HG02798 (cell line): ENCODE results near the gene MCOLN1.

Experiments
- ATAC-seq: cut with Tn5 transposase; IDR thresholded peaks from one replicate; pipeline ENCODE4 v1.9.1; 2021; ENCODE audit warnings: mild to moderate bottlenecking; ENCODE audit not compliant: unreplicated experiment, poor library complexity

MCOLN1 gene

DNA sequence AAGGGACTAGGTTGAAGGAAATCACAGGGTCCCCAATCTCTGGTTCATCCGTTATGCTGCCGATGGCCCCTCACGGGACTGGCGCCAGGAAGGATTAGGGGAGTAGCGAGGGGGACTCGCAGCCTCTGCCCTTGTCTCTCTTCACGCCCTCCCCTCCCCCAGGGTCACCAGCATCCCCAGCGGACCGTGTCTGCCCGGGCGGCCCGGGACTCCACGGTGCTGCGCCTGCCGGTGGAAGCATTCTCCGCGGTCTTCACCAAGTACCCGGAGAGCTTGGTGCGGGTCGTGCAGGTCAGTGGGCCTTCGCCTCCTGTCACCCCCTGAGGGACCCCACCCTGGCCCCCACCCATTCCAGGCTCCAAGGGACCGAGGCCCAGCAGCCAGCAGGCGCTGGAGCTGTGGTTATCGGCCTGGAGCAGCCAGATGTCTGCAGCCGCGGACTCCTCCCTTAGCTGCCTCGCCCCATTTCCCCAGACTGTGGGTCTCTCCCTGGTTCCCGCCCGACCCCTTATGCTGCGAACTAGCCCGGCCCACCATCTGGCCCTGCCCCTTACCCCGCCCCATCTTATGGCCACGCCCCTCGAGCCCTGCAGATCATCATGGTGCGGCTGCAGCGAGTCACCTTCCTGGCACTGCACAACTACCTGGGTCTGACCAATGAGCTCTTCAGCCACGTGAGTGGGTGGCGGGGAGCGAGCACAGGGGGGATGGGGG is 18.5 kb downstream of the MCOLN1 start:
- no peak for ATAC-seq

- no peak for ATAC-seq
These were observed 19.0 kb downstream of the MCOLN1 start for GRCh38 chr19:7541475-7541824.

DNA sequence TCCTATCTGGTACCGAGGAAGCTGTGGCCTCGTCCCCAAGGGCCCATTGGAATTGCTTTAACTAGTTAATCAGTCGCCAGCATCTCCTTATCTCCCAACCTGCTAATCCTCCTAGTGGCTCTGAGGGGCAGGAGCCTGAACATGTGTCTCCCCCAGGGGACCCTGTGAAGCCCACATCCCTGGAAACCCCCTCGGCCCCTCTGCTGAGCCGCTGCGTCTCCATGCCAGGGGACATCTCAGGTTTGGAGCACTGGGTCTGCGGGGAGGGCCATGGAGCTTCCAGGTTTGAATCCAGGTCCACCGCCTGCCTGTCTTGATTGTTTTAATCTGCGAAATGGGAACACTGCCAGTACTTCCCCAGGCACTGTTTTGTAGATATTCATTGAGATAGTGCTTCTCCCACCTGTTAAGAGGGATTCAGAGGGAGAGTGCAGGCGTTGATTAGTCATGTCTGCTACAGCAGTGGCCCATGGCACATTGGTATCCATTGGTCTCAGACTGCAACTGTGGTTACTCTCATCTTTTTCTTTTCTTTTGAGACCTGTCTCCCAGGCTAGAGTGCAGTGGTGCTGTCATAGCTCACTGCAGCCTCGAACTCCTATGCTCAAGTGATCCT is 19.5 kb downstream of the MCOLN1 start:
- no peak for ATAC-seq

DNA sequence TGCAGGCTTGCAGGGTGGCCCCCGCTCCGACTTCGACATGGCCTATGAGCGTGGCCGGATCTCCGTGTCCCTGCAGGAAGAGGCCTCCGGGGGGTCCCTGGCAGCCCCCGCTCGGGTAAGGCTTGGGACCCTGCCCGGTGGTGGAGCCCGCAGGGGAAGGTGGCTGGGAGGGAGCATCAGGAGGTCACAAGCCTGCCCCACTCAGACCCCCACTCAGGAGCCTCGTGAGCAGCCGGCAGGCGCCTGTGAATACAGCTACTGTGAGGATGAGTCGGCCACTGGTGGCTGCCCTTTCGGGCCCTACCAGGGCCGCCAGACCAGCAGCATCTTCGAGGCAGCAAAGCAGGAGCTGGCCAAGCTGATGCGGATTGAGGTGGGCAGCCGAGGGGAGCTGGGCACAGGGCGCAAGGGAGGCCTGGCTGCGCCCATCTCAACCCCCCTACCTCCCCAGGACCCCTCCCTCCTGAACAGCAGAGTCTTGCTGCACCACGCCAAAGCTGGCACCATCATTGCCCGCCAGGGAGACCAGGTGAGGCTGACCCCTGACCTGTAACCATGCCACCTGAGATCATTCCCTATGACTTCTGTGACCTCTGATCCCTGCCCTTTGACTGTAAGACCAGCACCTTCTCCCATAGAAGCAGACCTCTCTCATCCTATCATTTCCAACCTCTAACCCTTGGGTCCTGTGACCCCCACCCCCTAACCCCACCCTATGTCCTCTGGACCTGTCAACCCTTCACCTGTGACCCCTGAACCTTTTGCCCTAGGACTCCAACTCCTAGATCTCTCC is 20.3 kb downstream of the MCOLN1 start:
- ATAC-seq, result no peak

GRCh38 chr19:7544626-7545025 is 22.2 kb downstream of the MCOLN1 start:
- no peak for ATAC-seq

GRCh38 chr19:7545300-7545699 is 22.9 kb downstream of the MCOLN1 start:
- ATAC-seq, result no peak

DNA sequence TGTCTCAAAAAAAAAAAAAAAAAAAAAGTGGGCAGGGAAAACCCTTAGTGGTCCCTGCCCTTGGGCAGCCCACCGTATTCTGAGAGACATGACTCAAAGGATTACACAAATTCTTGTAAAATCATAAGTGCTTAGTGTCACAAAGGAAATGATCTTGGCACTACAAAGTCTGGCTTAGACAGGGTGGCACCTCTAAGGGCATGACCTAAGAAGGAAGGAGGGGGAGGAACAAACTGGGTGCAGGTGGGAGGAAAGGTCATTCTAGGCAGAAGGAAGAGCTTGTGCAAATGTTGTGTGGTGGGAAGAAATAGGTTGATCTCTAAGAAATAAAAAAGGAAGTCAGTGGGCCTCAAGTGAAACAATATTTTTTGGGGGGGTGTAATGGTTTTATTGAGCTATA is 23.5 kb downstream of the MCOLN1 start:
- no peak for ATAC-seq

DNA sequence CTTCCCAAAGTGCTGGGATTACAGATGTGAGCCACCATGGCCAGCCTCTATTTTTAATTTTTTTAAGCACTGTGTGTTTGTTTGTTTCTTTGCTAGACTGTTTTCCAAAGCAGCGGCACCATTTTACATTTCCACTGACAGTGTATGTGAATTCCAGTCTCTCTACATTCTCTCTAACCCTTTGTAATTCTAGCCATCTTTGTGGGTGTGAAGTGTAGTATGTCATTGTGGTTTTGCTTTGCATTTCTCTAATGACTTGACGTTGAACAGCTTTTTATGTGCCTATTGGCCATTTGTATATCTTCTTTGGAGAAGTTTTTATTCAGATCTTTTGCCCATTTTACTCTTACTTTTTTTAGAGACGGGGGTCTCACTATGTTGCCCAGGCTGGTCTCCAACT is 24.7 kb downstream of the MCOLN1 start:
- no peak for ATAC-seq

- ATAC-seq, result no peak
These were observed 27.2 kb downstream of the MCOLN1 start for GRCh38 chr19:7549429-7550148.

GRCh38 chr19:7550169-7550770 is 27.8 kb downstream of the MCOLN1 start:
- no peak for ATAC-seq

DNA sequence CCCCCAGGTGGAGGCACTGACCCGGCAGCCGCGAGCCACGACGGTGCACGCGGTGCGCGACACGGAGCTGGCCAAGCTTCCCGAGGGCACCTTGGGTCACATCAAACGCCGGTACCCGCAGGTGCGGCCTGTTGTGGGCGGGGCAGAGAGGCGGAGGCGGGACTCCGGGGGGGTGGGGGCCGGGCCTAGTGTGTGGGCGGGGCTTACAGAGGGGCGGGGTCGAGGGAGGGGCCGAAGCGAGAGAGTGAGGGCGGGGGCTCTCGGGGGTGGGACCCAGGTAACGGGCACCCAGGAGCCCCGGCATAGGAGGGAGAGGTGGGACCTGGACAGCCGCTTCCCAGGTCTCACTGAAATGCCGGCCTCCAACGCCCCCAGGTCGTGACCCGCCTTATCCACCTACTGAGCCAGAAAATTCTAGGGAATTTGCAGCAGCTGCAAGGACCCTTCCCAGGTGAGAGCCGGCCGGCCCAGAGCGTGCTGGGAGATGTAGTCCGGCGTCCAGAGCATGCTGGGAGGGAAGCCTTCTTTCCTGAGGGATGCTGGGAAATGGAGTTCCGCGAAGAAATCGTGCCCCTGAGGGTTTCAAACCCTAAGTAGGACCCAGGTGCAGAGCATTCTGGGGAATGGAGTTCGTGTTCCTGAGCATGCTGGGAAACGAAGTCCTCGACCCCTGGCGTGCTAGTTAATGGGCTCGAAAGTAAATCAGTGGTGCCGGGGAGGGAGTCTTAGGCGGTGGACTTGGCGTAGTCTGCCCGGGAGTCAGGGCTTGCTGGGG is 28.8 kb downstream of the MCOLN1 start:
- no peak for ATAC-seq

GRCh38 chr19:7552781-7553180 is 30.4 kb downstream of the MCOLN1 start:
- no peak for ATAC-seq

DNA sequence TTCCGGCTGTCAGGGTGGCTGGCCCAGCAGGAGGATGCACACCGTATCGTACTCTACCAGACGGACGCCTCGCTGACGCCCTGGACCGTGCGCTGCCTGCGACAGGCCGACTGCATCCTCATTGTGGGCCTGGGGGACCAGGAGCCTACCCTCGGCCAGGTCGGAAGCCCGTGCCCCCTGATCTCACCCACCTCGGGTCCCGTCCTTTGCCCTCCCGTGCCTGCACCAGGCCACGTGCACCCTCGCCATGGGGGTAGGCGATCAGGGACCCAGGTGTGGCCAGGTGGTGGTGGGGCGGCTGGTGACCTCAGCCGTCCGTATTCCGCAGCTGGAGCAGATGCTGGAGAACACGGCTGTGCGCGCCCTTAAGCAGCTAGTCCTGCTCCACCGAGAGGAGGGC is 32.1 kb downstream of the MCOLN1 start:
- ATAC-seq, result no peak

- ATAC-seq, result no peak
These were observed 32.8 kb downstream of the MCOLN1 start for GRCh38 chr19:7554990-7555864.

DNA sequence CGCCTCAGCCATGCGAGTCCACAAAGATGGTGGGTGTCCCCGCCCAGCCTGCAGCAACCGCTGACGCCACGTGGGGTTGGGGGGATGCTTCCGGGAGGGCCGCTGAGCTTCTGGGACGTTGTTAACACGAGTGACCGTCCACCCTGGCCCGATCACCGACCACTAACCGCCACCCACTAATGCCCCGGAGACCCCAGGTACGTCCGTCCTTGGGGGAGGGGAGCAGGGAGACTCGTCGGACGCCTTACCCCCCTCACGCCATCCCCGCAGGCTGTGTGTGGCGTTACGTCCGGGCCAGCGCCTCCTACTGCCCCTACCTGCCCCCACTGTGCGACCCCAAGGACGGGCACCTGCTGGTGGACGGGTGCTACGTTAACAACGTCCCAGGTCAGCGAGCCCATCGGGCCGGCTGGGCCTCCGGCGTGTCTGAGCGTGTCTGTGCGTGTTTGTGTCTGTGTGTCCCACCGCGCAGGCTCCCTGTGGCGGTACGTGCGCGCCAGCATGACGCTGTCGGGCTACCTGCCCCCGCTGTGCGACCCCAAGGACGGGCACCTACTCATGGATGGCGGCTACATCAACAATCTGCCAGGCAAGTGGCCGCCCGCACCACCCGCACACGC is 34.4 kb downstream of the MCOLN1 start:
- ATAC-seq, result no peak

GRCh38 chr19:7558667-7559066 is 36.2 kb downstream of the MCOLN1 start:
- no peak for ATAC-seq

- ATAC-seq, result no peak
These were observed 36.7 kb downstream of the MCOLN1 start for GRCh38 chr19:7559102-7559501.

DNA sequence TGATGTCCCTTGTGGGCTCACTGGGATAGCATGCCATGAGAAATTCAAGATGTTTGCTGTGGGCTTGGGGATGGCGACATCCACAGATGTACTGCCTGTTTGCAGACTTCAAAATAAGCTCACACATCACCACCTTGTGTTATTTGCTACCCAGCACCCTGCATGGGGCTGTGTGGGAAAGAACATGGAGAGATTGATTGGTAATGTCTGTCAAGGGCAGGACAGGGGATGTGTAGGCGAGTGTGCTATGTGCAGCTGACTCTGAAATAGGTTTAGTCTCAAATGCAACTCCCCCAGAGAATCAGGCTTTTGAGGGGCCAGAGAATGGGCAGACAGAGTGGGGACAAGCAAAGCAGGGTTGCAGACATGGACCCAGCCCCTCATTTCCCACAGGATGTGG is 37.8 kb downstream of the MCOLN1 start:
- no peak for ATAC-seq
